Liver (tissue), 9 donors: ENCODE measurements around the gene COMP. TPM values are rescaled to one million over a fixed set of nuclear protein-coding genes. Genes with fewer than 3 reads are reported as not detected.

Experiments used
- DNase-seq: peaks from one replicate; pipeline ENCODE4 v3.0.0-alpha.2; 2017; ENCODE audit warnings: low spot score
- H3K27ac ChIP-seq, 2 donors: one replicate each; pipeline ENCODE4 v1.7.0; 2013; ENCODE audit warnings: inconsistent platforms in 2 of 2, low read length in 2 of 2, control low read depth in 1 of 2, low read depth in 1 of 2, mild to moderate bottlenecking in 1 of 2
- H3K27me3 ChIP-seq, 4 donors: one replicate each; pipeline versions ENCODE4 v1.6.1 to v1.7.0; 2013; ENCODE audit warnings: low read length in 3 of 4, inconsistent platforms in 1 of 4, mild to moderate bottlenecking in 1 of 4, moderate library complexity in 1 of 4; ENCODE audit not compliant: control insufficient read depth in 4 of 4, insufficient read depth in 4 of 4
- H3K36me3 ChIP-seq, 4 donors: one replicate each; pipeline versions ENCODE4 v1.6.1 to v1.7.0; 2013; ENCODE audit warnings: low read length in 3 of 4, mild to moderate bottlenecking in 3 of 4, low read depth in 1 of 4, moderate library complexity in 1 of 4; ENCODE audit not compliant: control insufficient read depth in 4 of 4, insufficient read depth in 3 of 4
- H3K4me1 ChIP-seq, 4 donors: one replicate each; pipeline versions ENCODE4 v1.6.1 to v1.7.0; 2013; ENCODE audit warnings: low read length in 3 of 4, mild to moderate bottlenecking in 3 of 4, moderate library complexity in 1 of 4; ENCODE audit not compliant: control insufficient read depth in 4 of 4, insufficient read depth in 4 of 4
- H3K4me3 ChIP-seq, 3 donors: one replicate each; pipeline versions ENCODE4 v1.6.1 to v1.7.0; 2013; ENCODE audit warnings: low read length in 3 of 3, control low read depth in 1 of 3, low read depth in 1 of 3, mild to moderate bottlenecking in 1 of 3
- H3K9ac ChIP-seq, 2 donors: one replicate each; pipeline ENCODE4 v1.7.0; 2013; ENCODE audit warnings: low read length in 2 of 2, mild to moderate bottlenecking in 2 of 2, moderate library complexity in 2 of 2, control low read depth in 1 of 2, low read depth in 1 of 2
- H3K9me3 ChIP-seq, 4 donors: one replicate each; pipeline versions ENCODE4 v1.6.1 to v1.7.0; 2013; ENCODE audit warnings: low read length in 3 of 4; ENCODE audit not compliant: control insufficient read depth in 4 of 4
- EGR1 ChIP-seq, 2 donors: IDR thresholded peaks; 2 replicates each; pipeline ENCODE4 v1.6.1; 2016 to 2018; ENCODE audit warnings: antibody characterized with exemption in 2 of 2, low read depth in 2 of 2
- FOXA1 ChIP-seq: IDR thresholded peaks from 2 replicates; pipeline ENCODE4 v1.6.1; 2016; ENCODE audit warnings: antibody characterized with exemption
- FOXA2 ChIP-seq: IDR thresholded peaks from 2 replicates; pipeline ENCODE4 v1.6.1; 2016; ENCODE audit warnings: antibody characterized with exemption
- GABPA ChIP-seq, 2 donors: IDR thresholded peaks in 1 of 2; conservative IDR thresholded peaks in 1 of 2; 2 replicates each; pipeline ENCODE4 v1.6.1; 2016; ENCODE audit warnings: antibody characterized with exemption in 2 of 2, mild to moderate bottlenecking in 1 of 2, moderate library complexity in 1 of 2
- HNF4A ChIP-seq, 2 donors: conservative IDR thresholded peaks; 2 replicates each; pipeline ENCODE4 v1.6.1; 2016; ENCODE audit warnings: antibody characterized with exemption in 2 of 2, mild to moderate bottlenecking in 2 of 2
- HNF4G ChIP-seq: IDR thresholded peaks from 2 replicates; pipeline ENCODE4 v1.6.1; 2016; ENCODE audit warnings: antibody characterized with exemption
- MAX ChIP-seq: IDR thresholded peaks from 2 replicates; pipeline ENCODE4 v1.6.1; 2016; ENCODE audit warnings: antibody characterized with exemption
- NR2F2 ChIP-seq: IDR thresholded peaks from 2 replicates; pipeline ENCODE4 v1.6.1; 2016; ENCODE audit warnings: antibody characterized with exemption
- RAD21 ChIP-seq, 2 donors: IDR thresholded peaks; 2 replicates each; pipeline ENCODE4 v1.6.1; 2016; ENCODE audit warnings: antibody characterized with exemption in 2 of 2, mild to moderate bottlenecking in 2 of 2
- REST ChIP-seq: IDR thresholded peaks from 2 replicates; pipeline ENCODE4 v1.6.1; 2016; ENCODE audit warnings: antibody characterized with exemption, mild to moderate bottlenecking
- RXRA ChIP-seq, 2 donors: IDR thresholded peaks; 2 replicates each; pipeline ENCODE4 v1.6.1; 2017 to 2018; ENCODE audit warnings: antibody characterized with exemption in 2 of 2, mild to moderate bottlenecking in 1 of 2
- TAF1 ChIP-seq: conservative IDR thresholded peaks from 2 replicates; pipeline ENCODE4 v1.6.1; 2016; ENCODE audit warnings: antibody characterized with exemption, mild to moderate bottlenecking
- YY1 ChIP-seq: IDR thresholded peaks from 2 replicates; pipeline ENCODE4 v1.6.1; 2016; ENCODE audit warnings: antibody characterized with exemption, mild to moderate bottlenecking
- ZBTB33 ChIP-seq: IDR thresholded peaks from 2 replicates; pipeline ENCODE4 v1.6.1; 2016; ENCODE audit warnings: antibody characterized with exemption
- WGBS: extraction: QIAGEN DNeasy Blood & Tissue Kit; methylation state at CpG from one replicate; pipeline ENCODE4 v1.1.7; 2013; 5-methylcytosine and 5-hydroxymethylcytosine counted together
- polyA plus RNA-seq, 2 donors: library from polyadenylated mRNA; stranded (reverse) in 1 of 2; unstranded in 1 of 2; fragments of 200-250 nt in 1 of 2; fragments of >200 nt in 1 of 2; fragmentation: Nextera tagmentation in 1 of 2; extraction: Ambion mirVana in 1 of 2; gene quantifications; one replicate each; pipeline versions ENCODE4 v1.2.1 to v1.2.3, GENCODE V29; 2013 to 2015
- total RNA-seq, 2 donors: library from RNA; depleted of rRNA; stranded (reverse); fragments of >200 nt; gene quantifications; one replicate each; pipeline ENCODE4 v1.2.3, GENCODE V29; 2014
- donor health status: healthy.
- donor health status: healthy.
- donor health status: healthy.
- donor health status: healthy.
- donor health status: healthy.

Gene COMP
- total and polyA plus RNA-seq, 4 donors, result 0.03 to 0.17 TPM; not detected in 2

GRCh38 chr19:18809149-18809868 is 18.2 kb upstream of the COMP start:
- DNase-seq, result no peak
- H3K9ac ChIP-seq, result no peak overlapping the region

GRCh38 chr19:18807861-18808331 is 16.8 kb upstream of the COMP start:
- no peaks in the 10 kb centered on the region for H3K4me1 ChIP-seq
- DNase-seq, result no peak
- no peak overlapping the region for H3K27ac ChIP-seq
- no peaks in the 10 kb centered on the region for H3K9me3 ChIP-seq
- no peaks in the 10 kb centered on the region for H3K27me3 ChIP-seq
- no peak overlapping the region for H3K9ac ChIP-seq
- H3K4me3 ChIP-seq, result no peak overlapping the region
- 87% methylated on average over 19 of the region's 19 CpGs for WGBS
- H3K36me3 ChIP-seq, result no peaks in the 10 kb centered on the region
- TF ChIP-seq EGR1 (IDR thresholded peaks at IDR 0.05; ENCODE audit: low read depth in 2 of 2) (no peak), ZBTB33 (no peak), REST (no peak), GABPA (IDR thresholded peaks at IDR 0.05 in 1 of 2, conservative IDR thresholded peaks at IDR 0.05 in 1 of 2) (no peak)

More at GRCh38 chr19:18809149-18809868, 18.2 kb upstream of the COMP start:
- WGBS, result 48% methylated on average over 14 of the region's 14 CpGs
- H3K36me3 ChIP-seq, result no peaks in the 10 kb centered on the region
- H3K27me3 ChIP-seq, result no peaks in the 10 kb centered on the region
- H3K4me1 ChIP-seq, result no peaks in the 10 kb centered on the region
- H3K9me3 ChIP-seq, result no peaks in the 10 kb centered on the region
- TF ChIP-seq TAF1 (no peak), FOXA1 (no peak), REST (no peak), MAX (no peak), EGR1 (IDR thresholded peaks at IDR 0.05; ENCODE audit: low read depth in 2 of 2) (no peak), RXRA (IDR thresholded peaks at IDR 0.05) (no peak), HNF4G (no peak), RAD21 (IDR thresholded peaks at IDR 0.05) (no peak), ZBTB33 (no peak), YY1 (no peak), HNF4A (conservative IDR thresholded peaks at IDR 0.05) (no peak), FOXA2 (no peak), NR2F2 (no peak)
- H3K27ac ChIP-seq, result no peak overlapping the region
- no peak overlapping the region for H3K4me3 ChIP-seq
